ENCODE data around the gene LCAT. TPM values are rescaled to one million over a fixed set of nuclear protein-coding genes. Genes with fewer than 3 reads are reported as not detected.
A peak's percentile ranks its signal among the peaks of the same experiment; 100 is the strongest.

Gene LCAT
- total RNA-seq, 1 donor from 2014 or later: 17.0 TPM

DNA sequence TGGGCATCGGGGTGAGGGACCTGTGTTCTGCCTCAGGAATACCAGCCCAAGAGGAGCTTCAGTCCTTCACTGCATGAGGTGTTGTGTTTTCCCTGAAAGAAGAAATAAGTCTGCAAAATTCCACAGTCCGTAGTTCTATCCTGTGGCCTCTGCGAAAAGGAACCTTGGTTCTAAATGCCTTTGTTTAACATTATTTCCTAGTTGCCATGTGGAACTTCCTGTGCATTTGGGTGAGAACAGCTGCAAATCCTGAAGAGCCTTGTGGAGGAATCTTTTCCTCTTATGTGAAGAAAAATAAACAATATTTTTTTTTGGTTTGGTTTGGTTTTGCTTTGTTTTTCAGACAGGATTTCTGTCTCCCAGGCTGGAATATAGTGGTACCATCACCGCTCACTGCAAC, 41.1 kb downstream of the LCAT start:
- Mint-ChIP-seq H3K9me3 (no peaks in the 10 kb centered on the region), H3K4me1 (no peaks in the 10 kb centered on the region), H3K27ac (no peak overlapping the region), H3K4me3 (no peak overlapping the region), H3K36me3 (ENCODE audit: low read depth) (peaks cover 25% of the 10 kb centered on the region), H3K27me3 (no peaks in the 10 kb centered on the region)
- CTCF ChIA-PET: interaction anchor here (0.7 kb wide), 1 partner anchor 19 kb away, joined by 3 read pairs; no protein-coding TSS in a partner anchor
- ATAC-seq (ENCODE audit: low read depth) (no peak), DNase-seq (no peak)
- TF ChIP-seq, protein P1, sequence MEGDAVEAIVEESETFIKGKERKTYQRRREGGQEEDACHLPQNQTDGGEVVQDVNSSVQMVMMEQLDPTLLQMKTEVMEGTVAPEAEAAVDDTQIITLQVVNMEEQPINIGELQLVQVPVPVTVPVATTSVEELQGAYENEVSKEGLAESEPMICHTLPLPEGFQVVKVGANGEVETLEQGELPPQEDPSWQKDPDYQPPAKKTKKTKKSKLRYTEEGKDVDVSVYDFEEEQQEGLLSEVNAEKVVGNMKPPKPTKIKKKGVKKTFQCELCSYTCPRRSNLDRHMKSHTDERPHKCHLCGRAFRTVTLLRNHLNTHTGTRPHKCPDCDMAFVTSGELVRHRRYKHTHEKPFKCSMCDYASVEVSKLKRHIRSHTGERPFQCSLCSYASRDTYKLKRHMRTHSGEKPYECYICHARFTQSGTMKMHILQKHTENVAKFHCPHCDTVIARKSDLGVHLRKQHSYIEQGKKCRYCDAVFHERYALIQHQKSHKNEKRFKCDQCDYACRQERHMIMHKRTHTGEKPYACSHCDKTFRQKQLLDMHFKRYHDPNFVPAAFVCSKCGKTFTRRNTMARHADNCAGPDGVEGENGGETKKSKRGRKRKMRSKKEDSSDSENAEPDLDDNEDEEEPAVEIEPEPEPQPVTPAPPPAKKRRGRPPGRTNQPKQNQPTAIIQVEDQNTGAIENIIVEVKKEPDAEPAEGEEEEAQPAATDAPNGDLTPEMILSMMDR (IDR thresholded peaks at IDR 0.05): no peak
- intact Hi-C loops (cut with micrococcal nuclease): no loop called here
- POLR2A ChIA-PET: no interaction called here

DNA sequence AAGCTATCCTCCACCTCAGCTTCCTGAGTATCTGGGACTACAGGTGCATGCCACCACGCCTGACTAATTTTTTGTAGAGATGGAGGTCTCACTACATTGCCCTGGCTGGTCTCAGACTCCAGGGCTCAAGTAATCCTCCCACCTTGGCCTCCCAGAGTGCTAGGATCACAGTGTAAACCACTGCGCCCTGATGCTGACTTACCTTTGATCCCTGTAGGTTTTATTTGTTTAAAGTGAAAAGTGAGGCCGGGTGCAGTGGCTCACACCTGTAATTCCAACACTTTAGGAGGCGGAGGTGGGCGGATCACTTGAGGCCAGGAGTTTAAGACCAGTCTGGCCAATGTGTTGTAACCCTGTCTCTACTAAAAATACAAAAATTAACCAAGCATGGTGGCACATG, 42.2 kb downstream of the LCAT start:
- CTCF ChIA-PET: interaction anchor here (1.0 kb wide), 1 partner anchor 18 kb away, joined by 3 read pairs; no protein-coding TSS in a partner anchor
- H3K27ac Mint-ChIP-seq: no peak overlapping the region

DNA sequence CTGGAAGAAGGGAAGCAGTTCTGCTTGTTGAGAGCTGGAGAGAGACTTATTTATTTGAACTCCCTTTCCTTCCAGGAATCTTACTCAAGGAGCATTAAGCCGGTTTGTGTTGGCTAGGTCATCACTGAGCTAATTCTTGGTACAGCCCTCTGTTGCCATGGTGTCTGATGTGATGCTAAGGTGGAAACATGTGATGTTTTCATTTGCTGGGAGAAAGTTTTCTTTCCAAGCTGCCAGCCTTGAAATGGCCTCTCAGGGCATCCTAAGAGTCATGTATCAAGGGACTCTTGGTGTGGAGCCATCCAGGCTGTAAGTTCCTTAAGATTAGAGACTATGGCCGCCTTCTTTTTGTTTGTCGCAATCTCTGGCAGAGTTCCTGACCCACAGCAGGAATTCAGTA, 46.7 kb downstream of the LCAT start:
- CTCF ChIA-PET: interaction anchor here (0.8 to 1.1 kb wide), 3 partner anchors 13 to 38 kb away, joined by 3 read pairs; no protein-coding TSS in a partner anchor
- POLR2A ChIA-PET: interaction anchor here (0.9 kb wide), 1 partner anchor 13 kb away, joined by 3 read pairs; no protein-coding TSS in a partner anchor
- DNase-seq (no peak), ATAC-seq (ENCODE audit: low read depth) (no peak)
- TF ChIP-seq, protein P1 (IDR thresholded peaks at IDR 0.05): no peak
- H3K4me3 Mint-ChIP-seq: no peak overlapping the region
- no peak overlapping the region for H3K27ac Mint-ChIP-seq
- no peaks in the 10 kb centered on the region for H3K27me3 Mint-ChIP-seq
- intact Hi-C loops (cut with micrococcal nuclease): no loop called here
- H3K9me3 Mint-ChIP-seq: no peaks in the 10 kb centered on the region
- peaks cover 14% of the 10 kb centered on the region for H3K36me3 Mint-ChIP-seq (ENCODE audit: low read depth)
- H3K4me1 Mint-ChIP-seq: peaks cover 31% of the 10 kb centered on the region

More for the DNA sequence above, 42.2 kb downstream of the LCAT start:
- DNase-seq: no peak
- H3K4me3 Mint-ChIP-seq: no peak overlapping the region
- no peaks in the 10 kb centered on the region for H3K27me3 Mint-ChIP-seq
- POLR2A ChIA-PET: interaction anchor here (0.7 kb wide), 1 partner anchor 113 kb away, joined by 4 read pairs; no protein-coding TSS in a partner anchor
- TF ChIP-seq, protein P1 (IDR thresholded peaks at IDR 0.05): no peak
- peaks cover 7% of the 10 kb centered on the region for H3K4me1 Mint-ChIP-seq
- no peaks in the 10 kb centered on the region for H3K9me3 Mint-ChIP-seq
- H3K36me3 Mint-ChIP-seq (ENCODE audit: low read depth): peaks cover 26% of the 10 kb centered on the region
- no peak for ATAC-seq (ENCODE audit: low read depth)
- intact Hi-C loops (cut with micrococcal nuclease): no loop called here

DNA sequence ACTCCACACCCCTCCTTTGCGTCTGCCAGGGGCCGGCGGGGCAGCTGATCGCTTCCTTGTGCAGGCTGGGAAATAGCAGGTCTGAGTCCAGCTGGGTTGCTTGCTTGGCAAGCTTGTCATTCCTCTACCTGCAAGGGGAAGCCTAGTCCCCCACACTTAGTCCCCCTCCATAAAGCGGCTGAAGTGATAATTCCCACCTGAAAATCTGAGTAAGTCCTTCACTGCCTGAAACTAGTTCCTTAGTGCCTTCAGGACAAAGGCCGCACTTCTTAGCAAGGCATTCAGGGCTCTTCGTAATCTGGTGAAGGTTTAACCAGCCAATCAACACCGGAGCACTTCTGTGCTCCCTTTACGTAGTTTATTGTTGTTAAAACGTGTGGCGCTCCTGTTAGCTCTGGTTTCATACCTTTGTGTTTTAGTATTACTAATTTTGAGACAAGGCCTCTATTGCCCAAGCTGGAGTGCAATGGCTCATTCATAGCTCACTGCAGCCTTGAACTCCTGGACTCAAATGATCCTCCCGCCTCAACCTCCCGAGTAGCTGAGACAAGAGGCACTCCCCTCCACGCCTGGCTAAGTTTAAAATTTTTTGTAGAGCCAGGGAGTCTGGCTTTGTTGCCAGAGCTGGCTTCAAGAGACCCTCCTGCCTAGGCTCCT, 50.0 kb downstream of the LCAT start:
- Mint-ChIP-seq H3K9me3 (no peaks in the 10 kb centered on the region), H3K4me3 (peak overlapping the region; percentile 94), H3K36me3 (ENCODE audit: low read depth) (peaks cover 8% of the 10 kb centered on the region), H3K27me3 (no peaks in the 10 kb centered on the region), H3K27ac (peak overlapping the region; percentile 86), H3K4me1 (peaks cover 31% of the 10 kb centered on the region)
- ATAC-seq (ENCODE audit: low read depth) (no peak), DNase-seq (no peak)
- intact Hi-C loops (cut with micrococcal nuclease): loop anchor here (1.0 to 2.0 kb wide), 8 partner anchors 21 to 191 kb away; partner anchors contain the start of genes DDX28, DUS2, EDC4 and NFATC3
- TF ChIP-seq, protein P1 (IDR thresholded peaks at IDR 0.05): no peak
- CTCF ChIA-PET: interaction anchor here (1.4 kb wide), 1 partner anchor 77 kb away, joined by 3 read pairs; no protein-coding TSS in a partner anchor
- POLR2A ChIA-PET: interaction anchor here (0.5 to 1.9 kb wide), 4 partner anchors 32 to 327 kb away, joined by 3 to 15 read pairs (median 4); partner anchors contain the start of genes DDX28, DUS2 and PSMB10

Measured in activated B cell treated with CpG ODN at 0.5 μM for 24 hours (primary cell).